ENCODE data around the gene SPHK2.

Gene SPHK2

DNA sequence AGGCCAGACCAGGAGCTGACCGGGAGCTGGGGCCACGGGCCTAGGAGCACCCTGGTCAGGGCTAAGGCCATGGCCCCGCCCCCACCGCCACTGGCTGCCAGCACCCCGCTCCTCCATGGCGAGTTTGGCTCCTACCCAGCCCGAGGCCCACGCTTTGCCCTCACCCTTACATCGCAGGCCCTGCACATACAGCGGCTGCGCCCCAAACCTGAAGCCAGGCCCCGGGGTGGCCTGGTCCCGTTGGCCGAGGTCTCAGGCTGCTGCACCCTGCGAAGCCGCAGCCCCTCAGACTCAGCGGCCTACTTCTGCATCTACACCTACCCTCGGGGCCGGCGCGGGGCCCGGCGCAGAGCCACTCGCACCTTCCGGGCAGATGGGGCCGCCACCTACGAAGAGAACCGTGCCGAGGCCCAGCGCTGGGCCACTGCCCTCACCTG lies 6.6 kb downstream of the SPHK2 start:
- no peak overlapping the region for H3K4me3 ChIP-seq (ENCODE audit: low read depth, low read length)
- no peaks in the 10 kb centered on the region for H3K9me3 ChIP-seq (ENCODE audit: control insufficient read depth, insufficient read depth, low read depth, low read length)
- peak overlapping the region; percentile 20; the same call in 1 of the 2 replicates for H3K27ac ChIP-seq (ENCODE audit: extremely low read depth, low read depth, low read length)
- CTCF ChIA-PET: no interaction called here
- TF ChIP-seq, protein P1, sequence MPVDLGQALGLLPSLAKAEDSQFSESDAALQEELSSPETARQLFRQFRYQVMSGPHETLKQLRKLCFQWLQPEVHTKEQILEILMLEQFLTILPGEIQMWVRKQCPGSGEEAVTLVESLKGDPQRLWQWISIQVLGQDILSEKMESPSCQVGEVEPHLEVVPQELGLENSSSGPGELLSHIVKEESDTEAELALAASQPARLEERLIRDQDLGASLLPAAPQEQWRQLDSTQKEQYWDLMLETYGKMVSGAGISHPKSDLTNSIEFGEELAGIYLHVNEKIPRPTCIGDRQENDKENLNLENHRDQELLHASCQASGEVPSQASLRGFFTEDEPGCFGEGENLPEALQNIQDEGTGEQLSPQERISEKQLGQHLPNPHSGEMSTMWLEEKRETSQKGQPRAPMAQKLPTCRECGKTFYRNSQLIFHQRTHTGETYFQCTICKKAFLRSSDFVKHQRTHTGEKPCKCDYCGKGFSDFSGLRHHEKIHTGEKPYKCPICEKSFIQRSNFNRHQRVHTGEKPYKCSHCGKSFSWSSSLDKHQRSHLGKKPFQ (tag by site-specific recombination; IDR thresholded peaks at IDR 0.05): no peak
- TF ChIP-seq FEZF1 (tag by site-specific recombination; IDR thresholded peaks at IDR 0.05): no peak
- TF ChIP-seq ZNF837 (tag by site-specific recombination; IDR thresholded peaks at IDR 0.05): no peak
- TF ChIP-seq, protein P2, sequence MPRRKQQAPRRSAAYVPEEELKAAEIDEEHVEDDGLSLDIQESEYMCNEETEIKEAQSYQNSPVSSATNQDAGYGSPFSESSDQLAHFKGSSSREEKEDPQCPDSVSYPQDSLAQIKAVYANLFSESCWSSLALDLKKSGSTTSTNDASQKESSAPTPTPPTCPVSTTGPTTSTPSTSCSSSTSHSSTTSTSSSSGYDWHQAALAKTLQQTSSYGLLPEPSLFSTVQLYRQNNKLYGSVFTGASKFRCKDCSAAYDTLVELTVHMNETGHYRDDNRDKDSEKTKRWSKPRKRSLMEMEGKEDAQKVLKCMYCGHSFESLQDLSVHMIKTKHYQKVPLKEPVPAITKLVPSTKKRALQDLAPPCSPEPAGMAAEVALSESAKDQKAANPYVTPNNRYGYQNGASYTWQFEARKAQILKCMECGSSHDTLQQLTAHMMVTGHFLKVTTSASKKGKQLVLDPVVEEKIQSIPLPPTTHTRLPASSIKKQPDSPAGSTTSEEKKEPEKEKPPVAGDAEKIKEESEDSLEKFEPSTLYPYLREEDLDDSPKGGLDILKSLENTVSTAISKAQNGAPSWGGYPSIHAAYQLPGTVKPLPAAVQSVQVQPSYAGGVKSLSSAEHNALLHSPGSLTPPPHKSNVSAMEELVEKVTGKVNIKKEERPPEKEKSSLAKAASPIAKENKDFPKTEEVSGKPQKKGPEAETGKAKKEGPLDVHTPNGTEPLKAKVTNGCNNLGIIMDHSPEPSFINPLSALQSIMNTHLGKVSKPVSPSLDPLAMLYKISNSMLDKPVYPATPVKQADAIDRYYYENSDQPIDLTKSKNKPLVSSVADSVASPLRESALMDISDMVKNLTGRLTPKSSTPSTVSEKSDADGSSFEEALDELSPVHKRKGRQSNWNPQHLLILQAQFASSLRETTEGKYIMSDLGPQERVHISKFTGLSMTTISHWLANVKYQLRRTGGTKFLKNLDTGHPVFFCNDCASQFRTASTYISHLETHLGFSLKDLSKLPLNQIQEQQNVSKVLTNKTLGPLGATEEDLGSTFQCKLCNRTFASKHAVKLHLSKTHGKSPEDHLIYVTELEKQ (tag by site-specific recombination; IDR thresholded peaks at IDR 0.05; ENCODE audit: borderline replicate concordance): no peak
- no peak for TF ChIP-seq ZNF660 (tag by site-specific recombination; IDR thresholded peaks at IDR 0.05)
- TF ChIP-seq ZNF292 (tag by site-specific recombination; IDR thresholded peaks at IDR 0.05; ENCODE audit: borderline replicate concordance, low read depth): no peak
- TF ChIP-seq ZNF112 (tag by site-specific recombination; IDR thresholded peaks at IDR 0.05): no peak
- no peak for TF ChIP-seq ZNF629 (tag by site-specific recombination; IDR thresholded peaks at IDR 0.05)
- no peak for TF ChIP-seq AEBP2 (tag by site-specific recombination; IDR thresholded peaks at IDR 0.05; ENCODE audit: borderline replicate concordance)
- peaks cover 10% of the 10 kb centered on the region for H3K4me1 ChIP-seq (ENCODE audit: control insufficient read depth, insufficient read depth, low read length)
- peaks cover 0 to 36% of the 10 kb centered on the region in 2 experiments; a peak in 1 of 3 replicates for H3K36me3 ChIP-seq (ENCODE audit: control insufficient read depth in 2 of 2, insufficient read depth in 1 of 2, low read length in 2 of 2)
- POLR2A ChIA-PET: interaction anchor here (0.5 kb wide), 1 partner anchor 1584 kb away, joined by 4 read pairs; no protein-coding TSS in a partner anchor

DNA sequence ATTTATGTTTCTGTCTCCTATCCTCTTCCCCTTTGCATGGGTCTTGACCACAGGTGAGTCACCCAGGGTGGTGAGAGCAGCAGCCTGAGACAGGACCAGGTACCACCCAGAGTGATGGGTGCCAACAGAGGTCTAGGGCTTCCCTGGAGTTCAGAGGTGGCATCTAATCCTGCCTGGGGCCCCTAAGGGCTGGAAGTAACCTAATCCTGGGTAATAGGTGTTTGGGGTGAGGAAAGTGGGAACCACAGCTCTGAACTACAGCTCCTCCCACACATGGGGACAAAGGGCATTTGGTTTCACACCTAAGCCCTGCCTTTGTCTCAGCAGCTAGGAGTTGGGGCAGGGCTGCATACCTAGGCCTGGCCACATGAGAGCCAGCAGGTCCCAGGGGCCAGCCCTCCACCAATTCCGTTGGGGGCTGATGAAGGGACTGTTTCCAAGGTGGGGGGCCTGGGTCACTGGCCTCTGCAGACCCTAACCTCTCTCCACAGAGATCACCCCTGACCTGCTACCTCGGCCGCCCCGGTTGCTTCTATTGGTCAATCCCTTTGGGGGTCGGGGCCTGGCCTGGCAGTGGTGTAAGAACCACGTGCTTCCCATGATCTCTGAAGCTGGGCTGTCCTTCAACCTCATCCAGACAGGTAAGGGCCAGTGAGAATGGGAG lies 8.0 kb downstream of the SPHK2 start:
- TF ChIP-seq ZNF518A (tag by site-specific recombination; conservative IDR thresholded peaks at IDR 0.05; ENCODE audit: low read depth): no peak
- TF ChIP-seq GLIS1 (tag by site-specific recombination; IDR thresholded peaks at IDR 0.05): peak; percentile 82
- TF ChIP-seq ZNF426 (tag by site-specific recombination; IDR thresholded peaks at IDR 0.05): no peak
- TF ChIP-seq ZFP3 (tag by site-specific recombination; IDR thresholded peaks at IDR 0.05; ENCODE audit: low read depth): no peak
- CTCF ChIA-PET: interaction anchor here (0.8 to 1.4 kb wide), 3 partner anchors 9 to 366 kb away, joined by 3 read pairs; partner anchors contain the start of genes GYS1, RPL18, RUVBL2 and SPHK2

More for the DNA sequence above, 8.0 kb downstream of the SPHK2 start:
- Histone ChIP-seq H3K9me3 (ENCODE audit: control insufficient read depth, insufficient read depth, low read depth, low read length) (no peaks in the 10 kb centered on the region), H3K4me3 (ENCODE audit: low read depth, low read length) (no peak overlapping the region), H3K27ac (ENCODE audit: extremely low read depth, low read depth, low read length) (no peak overlapping the region), H3K4me1 (ENCODE audit: control insufficient read depth, insufficient read depth, low read length) (peaks cover 10% of the 10 kb centered on the region), H3K36me3 (ENCODE audit: control insufficient read depth in 2 of 2, insufficient read depth in 1 of 2, low read length in 2 of 2) (peaks cover 7 to 45% of the 10 kb centered on the region in 2 experiments; a peak in 2 of 3 replicates)
- POLR2A ChIA-PET: interaction anchor here (0.7 to 8.1 kb wide), 4 partner anchors 8 to 18 kb away, joined by 3 to 97 read pairs (median 4); partner anchors contain the start of genes CA11, FAM83E, RPL18 and SPHK2

Measured in HEK293 (cell line).